ENCODE measurements around the gene PTPRN2.
"Not testable (repeated sequence)": the region's sequence is repeated elsewhere in the genome, so short reads cannot be mapped to it uniquely, and the experiment has no call there.

PTPRN2 gene

DNA sequence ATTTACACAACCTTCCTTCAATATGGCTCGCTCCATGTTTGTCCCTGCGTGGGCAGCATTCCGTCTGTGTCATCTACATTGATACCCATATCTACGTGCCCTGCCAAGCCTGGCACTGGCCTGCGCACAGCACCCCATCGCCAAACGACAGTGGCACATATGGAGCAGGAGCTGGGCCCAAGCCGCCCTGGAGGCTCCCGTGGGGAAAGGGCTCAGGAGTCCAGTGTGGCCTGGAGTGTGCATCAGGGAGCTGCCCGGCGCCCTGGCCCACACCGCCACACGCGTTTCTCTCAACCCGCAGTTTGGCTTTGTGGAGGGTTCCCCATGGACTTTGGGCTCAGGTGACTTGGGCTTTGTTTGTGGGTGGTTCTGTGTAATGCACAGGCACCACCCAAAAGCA, 273.2 kb downstream of the PTPRN2 start:
- DNase-seq = no peak
- peaks cover 15% of the 10 kb centered on the region for H3K9me3 Mint-ChIP-seq
- no peak overlapping the region for H3K4me3 Mint-ChIP-seq
- peaks cover 16% of the 10 kb centered on the region for H3K27me3 Mint-ChIP-seq
- no peaks in the 10 kb centered on the region for H3K4me1 Mint-ChIP-seq (ENCODE audit: low read depth)
- no peaks in the 10 kb centered on the region for H3K36me3 Mint-ChIP-seq (ENCODE audit: low read depth)
- H3K27ac Mint-ChIP-seq = no peak overlapping the region

GRCh38 chr7:158313931-158314330, 273.7 kb downstream of the PTPRN2 start:
- H3K27ac Mint-ChIP-seq = no peak overlapping the region
- no peak for DNase-seq
- peaks cover 16% of the 10 kb centered on the region for H3K27me3 Mint-ChIP-seq
- H3K4me1 Mint-ChIP-seq (ENCODE audit: low read depth) = no peaks in the 10 kb centered on the region
- H3K9me3 Mint-ChIP-seq = peaks cover 19% of the 10 kb centered on the region
- no peak overlapping the region for H3K4me3 Mint-ChIP-seq
- H3K36me3 Mint-ChIP-seq (ENCODE audit: low read depth) = no peaks in the 10 kb centered on the region

DNA sequence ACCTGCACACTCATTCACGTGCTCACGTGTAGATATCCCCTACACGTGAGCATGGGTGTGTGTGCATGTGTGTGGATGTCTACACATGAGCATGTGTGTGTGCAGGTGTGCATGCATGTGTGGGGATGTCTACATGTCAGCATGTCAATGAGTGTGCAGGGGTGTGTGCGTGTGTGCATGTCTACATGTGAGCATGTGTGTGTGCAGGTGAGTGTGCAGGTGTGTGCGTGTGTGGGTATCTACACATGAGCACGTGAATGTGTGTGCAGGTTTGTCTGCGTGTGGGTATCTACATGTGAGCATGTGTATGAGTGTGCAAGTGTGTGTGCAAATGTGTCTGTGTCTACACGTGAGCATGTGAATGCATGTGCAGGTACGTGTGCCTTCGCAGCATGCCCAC, 274.8 kb downstream of the PTPRN2 start:
- H3K36me3 Mint-ChIP-seq (ENCODE audit: low read depth) = no peaks in the 10 kb centered on the region
- no peak for DNase-seq
- H3K4me3 Mint-ChIP-seq = no peak overlapping the region
- no peaks in the 10 kb centered on the region for H3K4me1 Mint-ChIP-seq (ENCODE audit: low read depth)
- peaks cover 26% of the 10 kb centered on the region for H3K9me3 Mint-ChIP-seq
- peaks cover 14% of the 10 kb centered on the region for H3K27me3 Mint-ChIP-seq
- no peak overlapping the region for H3K27ac Mint-ChIP-seq

DNA sequence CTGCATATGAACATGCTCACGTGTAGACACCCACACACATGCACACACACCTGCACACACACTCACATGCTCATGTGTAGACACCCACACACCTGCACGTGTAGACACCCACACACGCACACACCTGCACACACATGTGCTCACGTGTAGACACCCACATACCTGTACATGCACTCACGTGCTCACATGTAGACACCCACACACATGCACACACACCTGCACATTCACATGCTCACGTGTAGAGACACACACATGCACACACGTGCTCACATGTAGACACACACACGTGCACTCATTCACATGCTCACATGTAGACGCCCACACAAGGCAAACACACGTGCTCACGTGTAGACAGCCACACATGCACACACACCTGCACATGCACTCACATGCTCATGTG, 275.8 kb downstream of the PTPRN2 start:
- Mint-ChIP-seq H3K36me3 (ENCODE audit: low read depth) (no peaks in the 10 kb centered on the region), H3K27ac (no peak overlapping the region), H3K4me1 (ENCODE audit: low read depth) (no peaks in the 10 kb centered on the region), H3K27me3 (peaks cover 5% of the 10 kb centered on the region), H3K4me3 (no peak overlapping the region), H3K9me3 (peaks cover 32% of the 10 kb centered on the region)
- DNase-seq = no peak

DNA sequence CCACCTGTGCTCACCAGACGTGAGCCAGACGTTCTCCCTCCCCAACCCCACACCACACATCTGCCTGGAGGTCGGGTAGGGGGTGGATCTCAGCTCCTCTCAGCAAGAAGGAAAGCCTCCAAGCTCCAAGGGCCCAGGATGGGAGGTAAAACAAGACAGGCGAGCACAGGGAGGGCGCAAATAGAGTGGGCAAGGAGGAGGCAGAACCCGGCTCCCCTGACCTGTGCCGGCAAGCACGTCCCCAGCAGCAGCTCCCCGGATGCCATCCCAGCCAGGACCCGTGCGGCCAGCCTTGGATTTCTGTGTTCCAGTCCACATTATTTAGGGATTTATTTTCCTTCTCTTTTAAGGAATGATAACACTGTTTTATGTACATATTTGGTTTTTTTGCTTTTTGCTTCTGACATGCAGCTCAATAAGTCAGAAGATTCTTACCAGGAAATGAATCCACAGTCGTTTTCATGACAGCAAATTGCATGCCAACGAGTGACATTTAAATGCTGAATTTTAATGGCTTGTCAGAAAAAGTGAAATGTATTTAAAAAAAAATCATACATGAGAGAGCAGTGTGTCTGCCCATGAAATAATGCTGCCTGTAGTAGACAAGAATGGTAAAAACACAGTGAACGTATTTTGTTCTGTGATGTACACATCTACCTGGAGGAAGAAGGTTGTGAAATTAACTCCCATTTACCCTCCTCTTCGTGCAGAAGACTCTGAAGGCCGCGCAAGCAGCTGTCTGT, 276.5 kb downstream of the PTPRN2 start:
- Mint-ChIP-seq H3K4me1 (ENCODE audit: low read depth) (no peaks in the 10 kb centered on the region), H3K4me3 (no peak overlapping the region), H3K36me3 (ENCODE audit: low read depth) (no peaks in the 10 kb centered on the region), H3K9me3 (peaks cover 36% of the 10 kb centered on the region), H3K27me3 (no peaks in the 10 kb centered on the region), H3K27ac (no peak overlapping the region)
- DNase-seq = no peak

DNA sequence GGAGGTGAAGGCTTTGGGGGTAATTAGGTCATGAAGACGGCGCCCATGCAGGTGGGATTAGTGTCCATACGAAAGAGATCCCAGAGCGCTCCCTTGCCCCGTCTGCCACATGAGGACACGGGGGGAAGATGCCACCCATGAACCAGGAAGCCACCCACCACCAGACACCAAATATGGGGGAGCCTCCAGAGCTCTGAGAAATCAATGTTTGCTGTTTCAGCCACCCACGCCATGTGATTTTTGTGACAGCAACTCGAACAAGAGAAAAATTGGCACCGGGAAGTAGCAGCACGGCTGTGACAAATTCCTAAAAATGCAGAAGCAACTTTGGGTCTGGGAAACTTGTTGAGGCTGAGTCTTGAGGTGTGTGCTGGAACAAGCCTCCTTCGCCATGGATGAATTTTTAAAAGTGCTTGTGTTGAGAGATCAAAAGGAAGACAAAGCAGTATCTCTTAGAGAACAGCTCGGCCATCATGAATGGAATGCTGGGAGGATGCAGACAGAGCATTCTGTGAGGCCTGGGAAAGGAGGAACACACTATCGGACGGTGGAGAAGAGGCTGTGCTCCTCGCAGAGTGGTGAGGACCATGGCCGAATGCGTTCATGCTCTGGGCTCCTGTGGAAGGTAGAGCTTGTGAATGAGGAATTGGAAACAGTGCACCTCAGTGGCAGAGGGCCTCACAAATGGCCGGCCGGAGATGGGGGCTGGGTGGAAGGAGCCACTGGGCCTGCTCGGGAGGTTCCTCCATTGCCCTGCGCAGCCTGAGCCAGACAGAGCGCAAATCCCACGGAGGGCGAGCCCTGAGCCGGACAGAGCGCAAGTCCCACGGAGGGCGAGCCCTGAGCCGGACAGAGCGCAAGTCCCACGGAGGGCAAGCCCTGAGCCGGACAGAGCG, 277.5 kb downstream of the PTPRN2 start:
- Mint-ChIP-seq H3K4me1 (ENCODE audit: low read depth) (no peaks in the 10 kb centered on the region), H3K9me3 (peaks cover 37% of the 10 kb centered on the region), H3K4me3 (no peak overlapping the region), H3K27me3 (no peaks in the 10 kb centered on the region), H3K36me3 (ENCODE audit: low read depth) (no peaks in the 10 kb centered on the region), H3K27ac (no peak overlapping the region)
- DNase-seq = no peak

GRCh38 chr7:158308001-158308400, 279.6 kb downstream of the PTPRN2 start:
- Mint-ChIP-seq H3K4me1 (ENCODE audit: low read depth) (no peaks in the 10 kb centered on the region), H3K36me3 (ENCODE audit: low read depth) (no peaks in the 10 kb centered on the region), H3K4me3 (no peak overlapping the region), H3K27ac (no peak overlapping the region), H3K27me3 (peaks cover 2% of the 10 kb centered on the region), H3K9me3 (peaks cover 37% of the 10 kb centered on the region)
- no peak for DNase-seq

- not testable (repeated sequence) for H3K4me3 Mint-ChIP-seq; DNase-seq; H3K4me1 Mint-ChIP-seq (ENCODE audit: low read depth); H3K36me3 Mint-ChIP-seq (ENCODE audit: low read depth); H3K27ac Mint-ChIP-seq
- Mint-ChIP-seq H3K9me3 (peaks cover 18% of the 10 kb centered on the region), H3K27me3 (peaks cover 16% of the 10 kb centered on the region)
Observed at GRCh38 chr7:158304072-158304471, 283.6 kb downstream of the PTPRN2 start.

DNA sequence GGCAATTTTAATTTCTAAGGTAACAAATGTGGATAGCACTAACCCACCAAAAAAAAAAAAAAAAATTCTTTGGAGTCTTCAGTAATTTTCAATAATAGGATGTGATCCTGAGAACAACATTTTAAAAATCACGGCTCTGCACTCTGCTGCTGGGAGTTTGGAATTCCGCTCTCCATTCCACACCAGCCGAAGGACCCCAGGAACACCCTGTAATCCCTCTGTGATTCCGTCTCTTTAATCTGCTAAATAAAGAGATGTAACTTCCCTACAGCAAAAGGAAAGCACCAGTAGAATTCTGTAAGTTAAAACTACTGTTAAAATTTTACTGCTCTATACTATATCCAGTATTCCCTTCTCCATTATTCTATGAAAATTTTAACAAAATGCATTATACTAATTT, 284.5 kb downstream of the PTPRN2 start:
- DNase-seq = no peak
- Mint-ChIP-seq H3K4me3 (no peak overlapping the region), H3K27me3 (peaks cover 16% of the 10 kb centered on the region), H3K9me3 (peaks cover 15% of the 10 kb centered on the region), H3K4me1 (ENCODE audit: low read depth) (no peaks in the 10 kb centered on the region), H3K27ac (no peak overlapping the region), H3K36me3 (ENCODE audit: low read depth) (no peaks in the 10 kb centered on the region)

DNA sequence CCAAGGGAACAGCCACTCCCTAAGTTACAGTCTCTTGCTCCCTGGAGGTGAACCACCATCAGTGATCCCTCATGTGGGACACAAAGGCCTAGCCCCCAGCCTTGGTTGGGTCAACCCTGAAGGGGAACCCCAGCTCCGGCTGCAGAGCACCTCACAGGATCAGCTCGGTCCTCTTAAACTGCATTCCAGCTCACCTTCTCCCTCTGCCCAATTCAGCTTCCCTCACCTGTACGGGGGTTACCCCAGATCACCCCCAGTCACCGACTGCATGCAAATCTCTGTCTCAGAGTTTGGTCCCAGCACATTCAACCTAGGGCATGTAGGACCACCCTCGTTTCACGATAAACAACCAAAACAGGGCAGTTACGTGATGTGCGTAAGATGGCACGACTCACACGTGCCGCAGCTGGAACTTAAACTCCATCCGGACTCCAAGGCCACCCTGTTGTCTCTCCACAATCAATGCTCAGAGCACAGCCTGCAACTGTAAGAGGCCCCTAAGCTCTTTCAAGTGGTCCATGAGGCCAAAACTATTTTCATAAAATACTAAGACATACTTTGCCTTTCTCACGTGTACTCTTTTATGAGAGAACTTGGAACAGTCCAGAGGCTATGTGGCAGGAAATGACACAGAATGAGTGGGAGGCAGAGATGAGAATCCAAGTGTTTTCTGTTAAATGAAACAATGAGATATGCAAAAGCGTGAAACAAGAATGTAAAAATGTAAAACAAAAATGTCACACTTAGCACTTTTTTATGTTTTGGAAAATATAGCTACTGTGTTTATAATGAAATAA, 285.2 kb downstream of the PTPRN2 start:
- Mint-ChIP-seq H3K36me3 (ENCODE audit: low read depth) (no peaks in the 10 kb centered on the region), H3K4me3 (no peak overlapping the region), H3K9me3 (peaks cover 8% of the 10 kb centered on the region), H3K4me1 (ENCODE audit: low read depth) (no peaks in the 10 kb centered on the region), H3K27me3 (peaks cover 16% of the 10 kb centered on the region), H3K27ac (no peak overlapping the region)
- DNase-seq = no peak

GRCh38 chr7:158301207-158301606, 286.4 kb downstream of the PTPRN2 start:
- H3K27ac Mint-ChIP-seq = no peak overlapping the region
- no peak overlapping the region for H3K4me3 Mint-ChIP-seq
- no peak for DNase-seq
- peaks cover 16% of the 10 kb centered on the region for H3K27me3 Mint-ChIP-seq
- no peaks in the 10 kb centered on the region for H3K4me1 Mint-ChIP-seq (ENCODE audit: low read depth)
- H3K9me3 Mint-ChIP-seq = peaks cover 2% of the 10 kb centered on the region
- no peaks in the 10 kb centered on the region for H3K36me3 Mint-ChIP-seq (ENCODE audit: low read depth)

- no peaks in the 10 kb centered on the region for H3K36me3 Mint-ChIP-seq (ENCODE audit: low read depth)
- no peaks in the 10 kb centered on the region for H3K4me1 Mint-ChIP-seq (ENCODE audit: low read depth)
- no peak overlapping the region for H3K4me3 Mint-ChIP-seq
- DNase-seq = no peak
- no peak overlapping the region for H3K27ac Mint-ChIP-seq
- H3K27me3 Mint-ChIP-seq = peaks cover 16% of the 10 kb centered on the region
- no peaks in the 10 kb centered on the region for H3K9me3 Mint-ChIP-seq
Observed at GRCh38 chr7:158300427-158300826, 287.2 kb downstream of the PTPRN2 start.

- DNase-seq = no peak
- Mint-ChIP-seq H3K9me3 (no peaks in the 10 kb centered on the region), H3K4me1 (ENCODE audit: low read depth) (no peaks in the 10 kb centered on the region), H3K36me3 (ENCODE audit: low read depth) (no peaks in the 10 kb centered on the region), H3K27ac (no peak overlapping the region), H3K4me3 (no peak overlapping the region), H3K27me3 (peaks cover 16% of the 10 kb centered on the region)
Observed at GRCh38 chr7:158299607-158300006, 288.0 kb downstream of the PTPRN2 start.

- H3K27me3 Mint-ChIP-seq = peaks cover 4% of the 10 kb centered on the region
- no peak overlapping the region for H3K27ac Mint-ChIP-seq
- no peaks in the 10 kb centered on the region for H3K9me3 Mint-ChIP-seq
- DNase-seq = no peak
- H3K36me3 Mint-ChIP-seq (ENCODE audit: low read depth) = no peaks in the 10 kb centered on the region
- no peaks in the 10 kb centered on the region for H3K4me1 Mint-ChIP-seq (ENCODE audit: low read depth)
- H3K4me3 Mint-ChIP-seq = no peak overlapping the region
Observed at GRCh38 chr7:158296798-158297104, 290.9 kb downstream of the PTPRN2 start.

Data from activated T-cell treated with anti-CD3 and anti-CD28 coated beads, Interleukin-2, amount 50 U/mL, for 24 hours (primary cell).